CD4-positive, CD25-positive, alpha-beta regulatory T cell (primary cell): Measurements from ENCODE around the gene UST. TPM values are rescaled to one million over a fixed set of nuclear protein-coding genes. Genes with fewer than 3 reads are reported as not detected.
A peak's percentile ranks its signal among the peaks of the same experiment; 100 is the strongest.
"Not testable (repeated sequence)": the region's sequence is repeated elsewhere in the genome, so short reads cannot be mapped to it uniquely, and the experiment has no call there.

Experiments used
- ATAC-seq, 2 donors: fragments of 150-1000 bp; cut with Tn5 transposase; one replicate each; pipeline ENCODE4 v1.10.0; 2021; ENCODE audit warnings: low read depth in 2 of 2, moderate number of reproducible peaks in 2 of 2, moderate library complexity in 1 of 2
- DNase-seq, 3 donors: peaks; one replicate each; pipeline versions ENCODE4 v3.0.0 to v3.0.0-alpha.2; 2012 to 2022; ENCODE audit warnings: mixed read lengths in 1 of 3
- H3K27ac ChIP-seq: one replicate; pipeline ENCODE4 v1.7.0; 2013; ENCODE audit warnings: mild to moderate bottlenecking, low read length; ENCODE audit not compliant: insufficient read depth, poor library complexity, severe bottlenecking
- H3K27me3 ChIP-seq: one replicate; pipeline ENCODE4 v1.7.0; 2013; ENCODE audit warnings: low read length; ENCODE audit not compliant: control insufficient read depth, insufficient read depth
- H3K36me3 ChIP-seq: one replicate; pipeline ENCODE4 v1.7.0; 2013; ENCODE audit warnings: mild to moderate bottlenecking, low read length, moderate library complexity; ENCODE audit not compliant: control insufficient read depth, insufficient read depth
- H3K4me1 ChIP-seq: 2 replicates; pipeline ENCODE4 v1.7.0; 2013; ENCODE audit warnings: mild to moderate bottlenecking, low read length; ENCODE audit not compliant: insufficient read depth, control insufficient read depth, poor library complexity, severe bottlenecking
- H3K4me3 ChIP-seq: one replicate; pipeline ENCODE4 v1.7.0; 2013; ENCODE audit warnings: low read depth, mild to moderate bottlenecking, low read length, moderate library complexity
- H3K9me3 ChIP-seq, 2 experiments: 1 replicate in 1 of 2; 2 replicates in 1 of 2; pipeline ENCODE4 v1.7.0; 2013; ENCODE audit warnings: low read length in 2 of 2, mild to moderate bottlenecking in 1 of 2, moderate library complexity in 1 of 2; ENCODE audit not compliant: control insufficient read depth in 2 of 2
- H3K27ac Mint-ChIP-seq, 3 donors: one replicate each; pipeline ENCODE4 v1.8.0; 2020 to 2022; ENCODE audit warnings: mild to moderate bottlenecking in 3 of 3, mixed read lengths in 3 of 3, moderate library complexity in 2 of 3
- H3K27me3 Mint-ChIP-seq: one replicate; pipeline ENCODE4 v1.8.0; 2022; ENCODE audit warnings: mild to moderate bottlenecking, mixed read lengths
- H3K36me3 Mint-ChIP-seq: one replicate; pipeline ENCODE4 v1.8.0; 2020; ENCODE audit warnings: mixed read lengths
- H3K4me1 Mint-ChIP-seq, 4 donors: one replicate each; pipeline ENCODE4 v1.8.0; 2020 to 2022; ENCODE audit warnings: mixed read lengths in 4 of 4, mild to moderate bottlenecking in 1 of 4
- H3K4me3 Mint-ChIP-seq, 4 donors: one replicate each; pipeline ENCODE4 v1.8.0; 2020 to 2022; ENCODE audit warnings: mild to moderate bottlenecking in 4 of 4, mixed read lengths in 4 of 4, moderate library complexity in 3 of 4
- H3K9me3 Mint-ChIP-seq, 7 donors: one replicate each; pipeline ENCODE4 v1.8.0; 2020 to 2022; ENCODE audit warnings: mixed read lengths in 7 of 7, mild to moderate bottlenecking in 3 of 7, moderate library complexity in 2 of 7
- polyA plus RNA-seq, 4 donors: library from polyadenylated mRNA; unstranded; fragments of 300-500 nt; fragmentation: Illumina TruSeq; gene quantifications; one replicate each; pipeline ENCODE4 v1.2.3, GENCODE V29; 2021
- total RNA-seq: library from RNA; stranded (reverse); gene quantifications from one replicate; pipeline ENCODE4 v1.2.3, GENCODE V29; 2022

UST gene
- total and polyA plus RNA-seq, 5 donors from 2014 or later: 1.1 to 2.9 (median 2.5) TPM

- H3K27me3 ChIP-seq, H3K36me3 ChIP-seq, H3K36me3 Mint-ChIP-seq, H3K4me1 Mint-ChIP-seq, H3K4me1 ChIP-seq, H3K9me3 Mint-ChIP-seq, H3K27me3 Mint-ChIP-seq, H3K4me3 Mint-ChIP-seq, H3K9me3 ChIP-seq, DNase-seq, ATAC-seq, H3K4me3 ChIP-seq, H3K27ac ChIP-seq, H3K27ac Mint-ChIP-seq: not testable (repeated sequence)
Observed at GRCh38 chr6:148780423-148780822, 33.6 kb downstream of the UST start.

GRCh38 chr6:148780918-148781436 is 34.1 kb downstream of the UST start:
- H3K9me3 Mint-ChIP-seq: peaks cover 0 to 2% (median 0%) of the 10 kb centered on the region in 7 donors
- H3K4me1 ChIP-seq: peaks cover 6% of the 10 kb centered on the region
- H3K9me3 ChIP-seq: no peaks in the 10 kb centered on the region
- peaks cover 4% of the 10 kb centered on the region for H3K27me3 Mint-ChIP-seq
- no peak overlapping the region for H3K27ac ChIP-seq
- DNase-seq: peak in 1 of 3 donors; percentile 56
- no peaks in the 10 kb centered on the region for H3K36me3 ChIP-seq
- no peaks in the 10 kb centered on the region for H3K27me3 ChIP-seq
- ATAC-seq: no peak
- peak overlapping the region; percentile 27 for H3K4me3 ChIP-seq
- no peaks in the 10 kb centered on the region for H3K36me3 Mint-ChIP-seq
- H3K4me1 Mint-ChIP-seq: peaks cover 0 to 9% (median 8%) of the 10 kb centered on the region in 4 donors
- peak overlapping the region; percentile 29 to 71 (median 44) for H3K27ac Mint-ChIP-seq
- peak overlapping the region in 3 of 4 donors; percentile 62 to 65 (median 64) for H3K4me3 Mint-ChIP-seq

- Mint-ChIP-seq H3K27me3 (peaks cover 16% of the 10 kb centered on the region), H3K9me3 (peaks cover 0 to 6% (median 0%) of the 10 kb centered on the region in 7 donors), H3K36me3 (no peaks in the 10 kb centered on the region), H3K27ac (no peak overlapping the region), H3K4me1 (no peaks in the 10 kb centered on the region), H3K4me3 (no peak overlapping the region)
- H3K4me1 ChIP-seq: no peaks in the 10 kb centered on the region
- no peak overlapping the region for H3K27ac ChIP-seq
- H3K4me3 ChIP-seq: no peak overlapping the region
- no peaks in the 10 kb centered on the region for H3K36me3 ChIP-seq
- peaks cover 2% of the 10 kb centered on the region for H3K27me3 ChIP-seq
- DNase-seq (no peak), ATAC-seq (no peak)
- H3K9me3 ChIP-seq: no peaks in the 10 kb centered on the region
Observed at GRCh38 chr6:148789948-148790347, 43.1 kb downstream of the UST start.

- Mint-ChIP-seq H3K4me3 (no peak overlapping the region), H3K36me3 (no peaks in the 10 kb centered on the region), H3K27me3 (peaks cover 16% of the 10 kb centered on the region), H3K4me1 (no peaks in the 10 kb centered on the region), H3K9me3 (peaks cover 0 to 6% (median 0%) of the 10 kb centered on the region in 7 donors), H3K27ac (no peak overlapping the region)
- Histone ChIP-seq H3K4me1 (no peaks in the 10 kb centered on the region), H3K4me3 (no peak overlapping the region), H3K27me3 (peaks cover 2% of the 10 kb centered on the region), H3K36me3 (no peaks in the 10 kb centered on the region), H3K9me3 (no peaks in the 10 kb centered on the region), H3K27ac (no peak overlapping the region)
- DNase-seq (no peak), ATAC-seq (no peak)
Observed at GRCh38 chr6:148790404-148790803, 43.6 kb downstream of the UST start.

- H3K27me3 Mint-ChIP-seq: peaks cover 13% of the 10 kb centered on the region
- H3K27ac Mint-ChIP-seq: no peak overlapping the region
- no peaks in the 10 kb centered on the region for H3K36me3 Mint-ChIP-seq
- H3K36me3 ChIP-seq: no peaks in the 10 kb centered on the region
- peaks cover 0 to 6% (median 0%) of the 10 kb centered on the region in 7 donors for H3K9me3 Mint-ChIP-seq
- H3K4me3 ChIP-seq: no peak overlapping the region
- H3K4me3 Mint-ChIP-seq: no peak overlapping the region
- no peaks in the 10 kb centered on the region for H3K4me1 Mint-ChIP-seq
- no peaks in the 10 kb centered on the region for H3K4me1 ChIP-seq
- no peak overlapping the region for H3K27ac ChIP-seq
- DNase-seq: no peak
- no peaks in the 10 kb centered on the region for H3K9me3 ChIP-seq
- H3K27me3 ChIP-seq: peaks cover 2% of the 10 kb centered on the region
- no peak for ATAC-seq
Observed at GRCh38 chr6:148790817-148791216, 44.0 kb downstream of the UST start.

- Mint-ChIP-seq H3K27me3 (peaks cover 11% of the 10 kb centered on the region), H3K4me1 (no peaks in the 10 kb centered on the region), H3K9me3 (peaks cover 0 to 6% (median 0%) of the 10 kb centered on the region in 7 donors), H3K27ac (no peak overlapping the region), H3K4me3 (no peak overlapping the region), H3K36me3 (no peaks in the 10 kb centered on the region)
- DNase-seq (no peak), ATAC-seq (no peak)
- no peaks in the 10 kb centered on the region for H3K4me1 ChIP-seq
- no peaks in the 10 kb centered on the region for H3K9me3 ChIP-seq
- no peak overlapping the region for H3K4me3 ChIP-seq
- H3K27ac ChIP-seq: no peak overlapping the region
- peaks cover 2% of the 10 kb centered on the region for H3K27me3 ChIP-seq
- H3K36me3 ChIP-seq: no peaks in the 10 kb centered on the region
Observed at GRCh38 chr6:148791372-148791771, 44.5 kb downstream of the UST start.

GRCh38 chr6:148793721-148794120 is 46.9 kb downstream of the UST start:
- Histone ChIP-seq H3K4me3 (no peak overlapping the region), H3K27me3 (peaks cover 2% of the 10 kb centered on the region), H3K27ac (no peak overlapping the region), H3K9me3 (no peaks in the 10 kb centered on the region), H3K36me3 (no peaks in the 10 kb centered on the region), H3K4me1 (no peaks in the 10 kb centered on the region)
- no peaks in the 10 kb centered on the region for H3K36me3 Mint-ChIP-seq
- ATAC-seq (no peak), DNase-seq (no peak)
- no peak overlapping the region for H3K27ac Mint-ChIP-seq
- H3K27me3 Mint-ChIP-seq: no peaks in the 10 kb centered on the region
- peaks cover 0 to 6% (median 0%) of the 10 kb centered on the region in 7 donors for H3K9me3 Mint-ChIP-seq
- peaks cover 0 to 5% (median 1%) of the 10 kb centered on the region in 4 donors for H3K4me1 Mint-ChIP-seq
- H3K4me3 Mint-ChIP-seq: no peak overlapping the region

GRCh38 chr6:148794797-148795196 is 48.0 kb downstream of the UST start:
- H3K27ac ChIP-seq: no peak overlapping the region
- H3K4me1 ChIP-seq: no peaks in the 10 kb centered on the region
- Mint-ChIP-seq H3K9me3 (peaks cover 0 to 6% (median 0%) of the 10 kb centered on the region in 7 donors), H3K4me1 (peaks cover 0 to 5% (median 1%) of the 10 kb centered on the region in 4 donors), H3K4me3 (no peak overlapping the region), H3K27me3 (no peaks in the 10 kb centered on the region), H3K36me3 (no peaks in the 10 kb centered on the region), H3K27ac (no peak overlapping the region)
- no peaks in the 10 kb centered on the region for H3K9me3 ChIP-seq
- H3K4me3 ChIP-seq: no peak overlapping the region
- DNase-seq (no peak), ATAC-seq (no peak)
- H3K27me3 ChIP-seq: peaks cover 2% of the 10 kb centered on the region
- H3K36me3 ChIP-seq: no peaks in the 10 kb centered on the region
